ENCODE results near the gene HSF4.

DNA sequence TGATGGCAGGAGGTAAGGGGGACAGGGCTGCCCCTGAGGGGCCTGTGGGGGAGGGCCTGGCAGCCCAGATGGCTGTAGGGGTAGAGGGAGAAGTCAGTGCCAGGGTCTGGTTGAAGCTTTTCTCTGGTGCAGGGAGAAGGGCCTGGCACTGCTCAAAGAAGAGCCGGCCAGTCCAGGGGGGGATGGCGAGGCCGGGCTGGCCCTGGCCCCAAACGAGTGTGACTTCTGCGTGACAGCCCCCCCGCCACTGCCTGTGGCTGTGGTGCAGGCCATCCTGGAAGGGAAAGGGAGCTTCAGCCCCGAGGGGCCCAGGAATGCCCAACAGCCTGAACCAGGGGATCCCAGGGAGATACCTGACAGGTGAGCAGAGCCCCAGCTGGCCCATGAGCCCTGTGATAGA lies 3.0 kb downstream of the HSF4 start:
- no peak for TF ChIP-seq POLR2AphosphoS5 (IDR thresholded peaks at IDR 0.05; ENCODE audit: insufficient read depth in 1 of 2, low read depth in 1 of 2)
- TF ChIP-seq, protein P1, sequence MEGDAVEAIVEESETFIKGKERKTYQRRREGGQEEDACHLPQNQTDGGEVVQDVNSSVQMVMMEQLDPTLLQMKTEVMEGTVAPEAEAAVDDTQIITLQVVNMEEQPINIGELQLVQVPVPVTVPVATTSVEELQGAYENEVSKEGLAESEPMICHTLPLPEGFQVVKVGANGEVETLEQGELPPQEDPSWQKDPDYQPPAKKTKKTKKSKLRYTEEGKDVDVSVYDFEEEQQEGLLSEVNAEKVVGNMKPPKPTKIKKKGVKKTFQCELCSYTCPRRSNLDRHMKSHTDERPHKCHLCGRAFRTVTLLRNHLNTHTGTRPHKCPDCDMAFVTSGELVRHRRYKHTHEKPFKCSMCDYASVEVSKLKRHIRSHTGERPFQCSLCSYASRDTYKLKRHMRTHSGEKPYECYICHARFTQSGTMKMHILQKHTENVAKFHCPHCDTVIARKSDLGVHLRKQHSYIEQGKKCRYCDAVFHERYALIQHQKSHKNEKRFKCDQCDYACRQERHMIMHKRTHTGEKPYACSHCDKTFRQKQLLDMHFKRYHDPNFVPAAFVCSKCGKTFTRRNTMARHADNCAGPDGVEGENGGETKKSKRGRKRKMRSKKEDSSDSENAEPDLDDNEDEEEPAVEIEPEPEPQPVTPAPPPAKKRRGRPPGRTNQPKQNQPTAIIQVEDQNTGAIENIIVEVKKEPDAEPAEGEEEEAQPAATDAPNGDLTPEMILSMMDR (IDR thresholded peaks at IDR 0.05) = no peak
